ENCODE measurements around the gene CXCR6. TPM values are rescaled to one million over a fixed set of nuclear protein-coding genes. Genes with fewer than 3 reads are reported as not detected.

CXCR6 gene
- total RNA-seq, 1 donor from 2014 or later = not detected

DNA sequence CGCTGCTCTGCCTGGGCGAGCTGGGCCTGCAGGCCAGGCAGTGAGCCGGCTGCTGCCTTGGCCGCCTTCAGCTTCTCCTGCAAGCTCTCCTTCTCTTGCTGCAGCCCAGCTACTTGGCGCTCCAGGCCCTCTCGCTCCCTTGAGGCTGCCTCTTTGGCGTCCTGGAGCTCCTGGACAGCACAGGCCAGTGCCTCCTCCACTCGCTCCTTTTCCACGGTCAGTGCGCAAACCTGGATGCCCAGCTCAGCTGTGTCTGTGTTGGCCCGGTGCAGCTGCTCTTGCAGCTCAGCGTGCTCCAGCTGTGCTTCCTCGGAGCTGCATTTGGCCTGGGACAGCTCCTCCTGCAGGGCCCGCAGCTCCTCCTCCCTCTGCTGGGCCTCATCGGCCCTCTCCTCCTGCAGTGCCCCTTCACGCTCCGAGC lies 23.1 kb downstream of the CXCR6 start:
- DNase-seq (ENCODE audit: extremely low read depth, low read depth, low spot score) = no peak

DNA sequence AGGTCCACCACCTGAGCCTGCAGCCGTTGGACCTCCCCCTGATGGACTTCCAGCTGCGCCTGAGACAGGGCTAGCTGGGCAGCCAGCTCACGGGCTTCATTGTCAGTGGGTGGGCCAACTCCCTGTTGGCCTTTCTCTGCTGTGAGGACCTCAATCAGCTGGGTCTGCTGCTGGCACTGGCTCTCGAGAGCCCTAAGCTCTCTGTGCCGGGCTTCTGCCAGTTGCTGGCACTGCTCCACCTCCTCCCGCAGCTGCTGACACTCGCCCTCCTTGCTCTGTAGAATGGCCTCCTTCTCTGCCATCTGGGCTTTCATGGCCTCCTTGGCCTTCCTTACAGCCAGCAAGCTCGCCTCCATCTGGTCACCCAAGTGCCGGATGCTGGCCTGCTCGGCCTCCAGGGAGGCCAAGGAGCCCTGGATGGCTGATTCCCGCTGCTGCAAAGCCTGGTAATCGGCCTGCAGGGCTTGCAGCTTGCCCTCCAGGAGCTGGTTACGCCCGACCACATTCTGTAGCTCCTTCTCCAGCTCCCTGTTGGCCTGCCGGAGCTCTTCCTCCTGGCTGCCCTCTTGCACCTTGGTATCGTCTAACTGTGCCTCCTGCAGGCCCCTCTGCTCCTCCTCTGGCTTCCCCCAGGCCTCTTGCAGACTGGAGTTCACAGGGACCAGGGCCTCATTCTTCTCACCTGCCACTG lies 23.8 kb downstream of the CXCR6 start:
- DNase-seq (ENCODE audit: extremely low read depth, low read depth, low spot score) = no peak

DNA sequence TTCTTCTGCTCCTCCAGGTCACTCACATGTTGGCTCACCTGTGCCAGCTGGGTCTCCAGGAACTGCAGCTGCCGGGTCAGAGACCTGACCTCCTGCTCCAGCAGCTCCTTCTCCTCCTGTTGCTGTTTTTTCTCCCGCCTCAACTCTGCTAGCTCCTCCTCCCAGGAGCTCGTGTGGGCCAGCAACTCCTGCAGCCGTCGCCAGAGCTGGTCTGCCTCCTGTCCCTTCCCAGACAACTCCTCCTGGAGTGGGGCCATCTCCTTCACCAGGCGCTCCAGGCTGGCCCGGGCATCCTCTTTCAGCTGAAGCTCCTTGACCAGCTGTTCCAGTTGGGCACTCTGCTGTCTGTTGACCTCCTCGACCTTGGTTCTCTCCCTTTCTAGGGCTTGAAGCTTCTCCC lies 24.5 kb downstream of the CXCR6 start:
- DNase-seq (ENCODE audit: extremely low read depth, low read depth, low spot score) = no peak

DNA sequence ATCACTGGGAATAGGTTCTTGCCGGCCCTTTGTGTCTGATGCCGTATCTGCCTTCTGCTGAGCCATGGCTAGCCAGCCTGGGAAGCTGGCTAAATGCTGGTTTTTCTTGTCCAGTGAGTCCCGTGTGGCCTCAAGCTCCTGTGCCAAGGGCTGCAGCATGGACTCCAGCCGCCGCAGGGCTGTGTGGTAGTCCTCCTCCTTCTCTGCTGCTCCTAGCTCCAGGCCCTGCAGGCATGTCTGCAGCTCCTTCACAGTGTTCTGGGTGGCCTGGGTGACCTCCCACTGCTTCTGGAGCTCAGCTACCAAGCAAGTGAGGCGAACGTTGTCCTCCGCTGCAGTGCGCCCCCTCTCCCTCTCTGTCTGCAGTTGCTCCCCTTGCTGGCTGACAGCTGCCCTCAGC lies 24.9 kb downstream of the CXCR6 start:
- DNase-seq (ENCODE audit: extremely low read depth, low read depth, low spot score) = no peak

DNA sequence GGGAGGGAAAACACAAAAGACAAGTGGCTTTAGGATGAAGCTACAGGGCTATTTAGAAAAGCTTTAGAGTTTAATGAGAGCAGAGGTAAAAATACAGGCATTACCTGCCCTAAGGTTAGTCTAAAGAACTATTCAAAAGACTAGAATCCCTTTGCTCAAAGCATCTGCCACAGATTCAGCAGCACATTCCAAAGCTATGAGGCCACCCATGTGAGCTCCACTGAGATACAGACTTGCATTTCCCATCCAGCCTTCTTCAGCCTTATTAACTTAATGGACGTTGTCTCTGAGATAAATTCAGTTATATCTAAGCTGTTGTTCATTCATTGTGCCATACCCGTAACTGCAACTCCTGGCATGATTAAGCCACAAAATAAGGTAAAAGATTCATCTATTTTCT lies 25.4 kb downstream of the CXCR6 start:
- no peak for DNase-seq (ENCODE audit: extremely low read depth, low read depth, low spot score)

DNA sequence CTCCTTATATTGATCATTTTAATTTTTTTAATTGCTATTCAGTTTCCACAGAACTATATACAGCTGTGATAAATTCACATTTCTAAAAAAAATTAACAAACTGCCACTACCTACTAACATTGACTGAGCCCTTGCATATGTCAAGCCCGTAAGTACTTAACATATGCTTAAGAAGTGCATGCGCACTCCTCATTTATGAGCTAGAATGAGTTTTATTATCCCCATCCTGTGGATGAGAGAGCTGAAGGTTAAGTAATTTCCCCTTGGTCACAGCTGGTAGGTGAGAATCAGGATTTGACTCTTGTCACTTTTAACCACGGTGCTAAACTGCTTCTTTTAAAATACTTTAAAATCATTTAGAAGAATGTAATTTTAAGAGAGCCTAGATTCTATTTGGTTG lies 25.9 kb downstream of the CXCR6 start:
- DNase-seq (ENCODE audit: extremely low read depth, low read depth, low spot score) = no peak

DNA sequence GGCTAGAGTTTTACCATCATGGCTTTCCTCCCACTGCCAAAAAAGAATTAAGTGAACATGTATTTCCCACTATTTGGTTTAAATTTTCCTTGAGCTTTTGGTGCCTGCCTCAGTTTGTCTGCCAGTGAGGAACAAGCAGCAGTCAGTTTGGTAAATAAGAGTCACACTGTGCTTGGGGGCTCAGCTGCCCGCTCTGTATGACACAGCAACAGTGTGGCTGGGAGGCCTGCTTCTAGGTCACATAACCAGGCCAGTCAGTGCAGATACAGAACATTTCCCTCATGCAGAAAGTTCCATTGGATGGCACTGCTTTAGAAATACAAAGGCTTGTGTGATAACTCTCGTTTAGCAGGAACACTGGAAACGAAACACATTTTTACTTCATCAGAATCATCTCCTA lies 26.7 kb downstream of the CXCR6 start:
- DNase-seq (ENCODE audit: extremely low read depth, low read depth, low spot score) = no peak

DNA sequence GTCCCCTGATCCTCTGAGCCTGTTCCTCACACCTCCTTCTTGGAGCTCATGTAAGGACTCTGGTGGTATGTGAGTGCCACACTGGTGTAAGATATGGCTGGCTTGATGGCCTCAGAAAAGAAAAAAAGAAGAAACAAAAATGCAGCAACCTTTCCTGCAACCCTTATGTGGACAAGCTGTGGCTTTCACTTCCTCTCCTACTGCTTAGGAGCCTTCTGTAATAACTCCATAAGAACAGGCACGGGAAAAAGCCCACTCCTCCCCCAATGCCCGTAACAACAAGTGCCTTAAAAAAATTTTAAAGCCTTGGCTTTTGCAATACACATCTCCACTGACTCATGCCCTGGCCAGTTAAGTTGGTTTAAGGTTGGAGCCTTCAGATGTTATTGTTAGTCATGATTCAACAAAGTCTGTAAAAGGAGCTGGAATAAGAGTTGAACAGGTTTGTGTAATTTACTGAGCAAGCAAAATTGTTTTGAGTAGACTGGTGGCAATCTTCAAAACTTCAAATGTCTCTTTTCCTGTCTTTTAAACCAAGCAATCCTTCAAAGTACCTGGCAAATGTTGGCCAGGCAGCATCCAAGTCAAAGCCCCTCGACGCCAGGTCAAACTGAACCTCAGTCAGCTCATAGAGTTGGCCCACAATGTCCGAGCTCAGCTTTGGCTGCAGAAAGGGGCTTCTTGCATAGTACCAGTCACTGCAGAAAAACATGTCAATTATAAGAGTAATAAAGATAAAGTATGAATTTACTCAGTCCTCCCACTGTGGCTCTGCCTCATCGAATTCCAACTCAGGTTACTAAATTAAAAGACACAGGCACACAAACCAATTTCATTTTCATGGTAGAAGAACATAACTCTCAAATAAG lies 29.5 kb downstream of the CXCR6 start:
- no peak for DNase-seq (ENCODE audit: extremely low read depth, low read depth, low spot score)

DNA sequence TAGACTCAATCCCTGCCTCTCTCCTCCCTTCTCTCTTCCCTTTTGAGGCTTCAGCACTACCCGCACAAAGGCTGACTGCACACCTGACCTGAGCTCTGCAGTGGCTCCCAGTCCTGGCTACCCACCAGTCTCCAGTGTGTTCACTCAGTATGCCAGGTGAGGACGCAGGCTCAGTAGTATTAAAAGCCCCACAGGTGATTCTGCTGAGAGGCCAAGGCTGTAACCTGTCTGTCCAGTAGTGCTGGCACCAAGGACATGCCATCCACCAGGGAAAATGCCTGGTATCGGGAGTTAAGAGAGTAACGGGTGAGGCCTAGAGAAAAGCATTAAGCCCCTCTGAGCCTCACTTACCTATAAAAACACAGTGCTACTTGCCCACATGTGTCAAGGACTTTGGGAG lies 31.4 kb downstream of the CXCR6 start:
- DNase-seq (ENCODE audit: extremely low read depth, low read depth, low spot score) = no peak

DNA sequence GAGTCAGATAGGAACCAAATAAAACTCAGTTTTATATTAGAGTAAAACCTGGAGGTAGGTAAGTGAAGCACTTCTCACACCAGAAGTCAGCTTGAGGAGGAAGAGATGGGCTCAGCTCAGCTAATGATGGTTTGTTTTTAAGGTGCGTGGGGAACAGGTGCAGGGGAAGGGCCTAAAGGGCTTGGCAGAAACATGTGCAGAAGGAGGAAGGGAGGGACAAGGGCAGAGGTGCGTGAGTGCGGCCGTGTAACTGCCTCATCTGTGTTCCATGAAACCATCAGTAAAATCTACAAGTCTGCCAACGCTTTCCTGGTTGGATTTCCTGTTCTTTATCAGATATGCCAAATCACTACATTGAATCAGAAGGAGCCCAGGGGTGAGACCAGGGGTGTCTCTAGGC lies 32.4 kb downstream of the CXCR6 start:
- DNase-seq (ENCODE audit: extremely low read depth, low read depth, low spot score) = no peak

DNA sequence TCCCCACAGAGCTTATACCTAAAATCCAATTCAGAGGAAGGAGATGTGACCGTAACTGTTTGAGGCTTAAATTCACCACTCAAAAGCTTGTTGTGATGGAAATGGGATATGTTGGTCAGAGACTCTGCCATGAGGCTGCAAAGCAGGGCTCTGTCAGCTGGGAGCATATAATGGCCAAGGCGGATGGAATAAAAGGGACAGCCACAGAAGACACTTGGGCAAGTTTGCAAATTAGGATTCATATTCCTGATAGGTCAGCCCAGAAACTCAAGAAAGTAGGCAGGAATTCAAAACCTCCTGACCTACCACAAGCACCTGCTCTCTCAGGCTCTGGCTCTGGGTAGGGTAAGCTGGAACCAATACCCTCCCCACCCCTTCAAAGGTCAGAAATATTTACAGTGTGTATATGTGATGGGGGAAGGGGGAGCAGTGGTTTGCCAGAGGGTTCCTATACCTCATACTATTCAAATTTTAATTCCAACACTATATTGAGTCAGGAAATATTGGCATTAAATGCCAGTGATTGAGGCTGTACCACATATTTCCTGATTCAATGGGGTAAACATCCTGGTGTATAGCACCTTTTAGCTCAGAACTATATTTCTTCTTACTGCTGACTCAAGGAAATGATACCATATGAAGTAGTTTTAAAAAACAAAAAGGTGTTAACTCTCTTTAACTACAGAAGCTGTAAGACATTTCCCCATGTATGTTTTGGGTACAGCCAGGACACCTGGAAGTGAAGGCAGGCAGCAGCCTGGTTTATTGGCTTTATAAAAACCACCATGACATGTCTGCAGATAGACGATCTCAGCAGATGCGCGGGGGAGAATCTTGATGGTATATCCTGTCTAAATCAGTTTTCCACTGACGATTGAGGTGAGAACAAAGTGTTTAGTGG lies 33.2 kb downstream of the CXCR6 start:
- DNase-seq (ENCODE audit: extremely low read depth, low read depth, low spot score) = no peak

DNA sequence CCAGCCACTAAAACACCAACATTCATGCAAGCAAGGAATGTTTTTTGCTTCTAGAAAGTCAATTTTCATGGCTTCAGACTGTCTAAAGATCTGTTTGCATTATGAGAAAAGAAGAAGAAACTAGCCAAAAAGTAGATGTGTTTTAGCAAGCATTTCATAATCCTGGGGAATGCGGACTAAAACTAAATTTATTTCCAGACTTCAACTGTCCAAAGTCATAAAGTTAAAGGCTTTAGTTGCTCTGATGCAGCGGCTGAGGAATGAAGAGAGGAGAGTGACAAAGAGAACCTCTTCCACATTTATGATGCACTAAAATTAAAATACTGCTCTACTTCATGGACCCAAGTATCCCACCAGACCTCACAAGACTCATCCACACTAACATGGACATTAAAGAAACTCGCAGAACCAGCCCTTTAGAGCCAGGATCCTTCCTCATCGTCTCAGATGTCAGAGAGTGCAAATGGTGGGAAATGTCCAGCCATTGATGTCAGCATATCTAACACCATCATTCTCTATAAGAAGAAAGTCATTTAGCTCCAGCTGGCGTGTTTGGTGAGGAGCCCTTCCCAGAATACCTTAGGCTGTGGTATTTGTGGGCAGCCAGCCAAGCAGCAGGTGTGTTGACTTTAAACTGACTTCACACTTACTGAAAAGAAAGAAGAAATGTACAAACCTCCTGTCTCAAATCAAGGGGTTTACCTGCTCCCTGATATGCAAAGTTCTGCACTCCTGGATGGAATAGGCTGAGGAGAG lies 34.9 kb downstream of the CXCR6 start:
- no peak for DNase-seq (ENCODE audit: extremely low read depth, low read depth, low spot score)

DNA sequence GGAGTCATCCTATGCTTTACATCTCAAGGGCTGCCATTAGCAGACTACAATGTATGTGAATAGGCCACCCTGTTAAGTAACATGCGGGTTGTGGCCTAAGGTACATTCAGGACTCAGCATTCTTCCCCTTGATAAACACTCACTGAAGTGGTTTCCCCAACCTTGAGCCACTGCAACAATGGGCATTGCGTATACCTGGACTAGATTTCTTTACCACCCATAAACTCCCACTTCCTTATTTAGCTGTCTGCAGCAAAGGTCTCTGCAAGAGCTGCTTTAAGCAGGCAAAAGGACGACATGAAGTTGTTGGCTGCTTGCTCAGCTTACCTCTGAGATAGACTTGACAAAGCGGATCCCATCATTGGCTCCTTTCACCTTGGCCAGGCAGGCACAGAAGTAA lies 36.1 kb downstream of the CXCR6 start:
- no peak for DNase-seq (ENCODE audit: extremely low read depth, low read depth, low spot score)

DNA sequence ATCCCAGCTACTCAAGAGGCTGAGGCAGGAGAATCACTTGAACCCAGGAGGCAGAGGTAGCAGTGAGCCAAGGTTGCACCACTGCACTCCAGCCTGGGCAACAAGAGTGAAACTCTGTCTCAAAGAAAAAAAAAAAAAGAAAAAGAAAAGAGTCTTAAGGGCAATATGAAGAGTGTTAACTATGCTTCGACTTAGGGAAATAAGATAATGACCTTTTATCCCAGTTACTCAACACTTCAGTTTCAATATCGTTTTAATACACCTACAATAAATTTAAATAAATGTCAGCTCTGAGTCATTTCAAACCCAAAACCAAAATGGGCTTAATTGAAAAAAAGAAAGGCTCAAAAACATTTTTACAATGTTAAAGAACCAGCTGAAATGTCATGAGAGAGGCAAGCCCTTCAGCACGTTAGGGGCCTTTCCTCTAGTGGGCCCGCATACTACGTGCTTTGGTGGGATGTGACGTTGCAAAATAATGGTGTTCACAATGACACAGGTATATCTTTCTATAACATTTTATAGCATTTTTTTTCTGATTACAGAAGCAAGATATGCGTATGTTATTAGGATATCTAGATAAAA lies 37.1 kb downstream of the CXCR6 start:
- DNase-seq (ENCODE audit: extremely low read depth, low read depth, low spot score) = no peak

DNA sequence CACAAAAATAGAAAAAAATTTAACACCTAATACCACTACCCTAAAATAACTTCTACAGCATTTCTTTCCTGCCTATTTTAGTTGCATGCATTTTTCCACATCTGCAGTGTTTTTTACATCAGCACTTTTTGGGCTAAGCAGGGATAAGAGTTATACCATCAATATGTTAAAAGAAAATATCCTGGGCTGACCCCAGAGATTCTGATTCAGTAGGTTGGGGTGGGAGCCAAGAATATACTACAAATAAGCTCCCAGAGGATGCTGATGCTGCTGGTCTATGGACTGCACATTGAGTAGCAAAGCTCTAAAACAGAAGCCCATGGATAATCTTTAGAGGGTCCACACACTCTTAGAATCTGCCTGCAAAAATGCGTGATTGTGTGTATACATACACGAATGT lies 37.6 kb downstream of the CXCR6 start:
- DNase-seq (ENCODE audit: extremely low read depth, low read depth, low spot score) = no peak

DNA sequence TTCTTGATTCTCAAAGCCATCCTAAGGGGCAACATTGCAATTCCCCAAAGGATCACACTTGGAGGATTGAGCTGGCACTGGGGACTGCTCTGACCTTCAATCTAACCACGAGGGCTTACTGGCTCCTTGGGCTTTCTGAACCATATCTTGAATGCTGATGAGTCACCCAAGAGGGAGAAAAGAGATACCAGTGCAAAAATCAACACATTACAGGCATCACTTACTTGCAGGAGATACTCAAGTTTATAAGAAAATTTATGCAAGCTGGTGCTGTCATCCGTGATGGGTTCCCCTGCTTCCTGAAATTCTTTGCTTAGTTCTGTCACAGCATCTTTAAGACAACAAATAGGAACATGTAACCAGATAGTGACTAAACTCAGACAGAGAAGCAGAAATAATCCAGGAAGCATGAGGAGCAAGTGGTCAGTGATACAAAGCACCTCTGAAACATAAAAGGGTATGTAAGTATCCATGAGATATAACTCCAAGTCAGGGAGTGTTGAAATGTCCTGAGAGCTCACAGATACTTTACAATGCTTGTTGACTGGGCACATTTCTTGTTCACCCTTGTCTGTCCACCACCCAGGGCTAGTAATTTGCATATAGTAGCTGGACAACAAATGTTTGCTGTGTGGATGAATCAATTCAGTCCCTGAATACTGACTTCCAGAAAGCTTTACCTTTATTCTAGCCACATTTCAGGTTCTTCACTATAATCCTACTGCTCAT lies 38.2 kb downstream of the CXCR6 start:
- no peak for DNase-seq (ENCODE audit: extremely low read depth, low read depth, low spot score)

DNA sequence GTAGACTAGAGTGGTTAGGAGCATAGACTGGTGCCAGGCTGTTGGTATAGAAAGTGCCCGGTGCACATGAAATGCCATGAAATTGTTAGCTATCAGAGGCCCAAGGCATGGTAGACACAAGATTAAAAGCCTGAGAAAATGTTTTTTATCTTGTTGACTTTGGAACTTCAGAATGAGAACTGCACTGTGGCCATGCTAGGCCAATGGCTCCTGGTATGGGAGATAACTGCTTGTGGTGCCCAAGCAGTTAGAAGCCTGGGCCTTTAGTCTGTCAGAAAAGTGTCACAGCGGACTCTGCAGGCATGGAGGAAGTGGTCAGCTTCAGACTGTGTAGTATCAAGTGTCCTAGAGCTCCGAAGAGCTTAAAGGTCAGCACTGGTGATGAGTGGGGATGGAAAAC lies 40.5 kb downstream of the CXCR6 start:
- DNase-seq (ENCODE audit: extremely low read depth, low read depth, low spot score) = no peak

DNA sequence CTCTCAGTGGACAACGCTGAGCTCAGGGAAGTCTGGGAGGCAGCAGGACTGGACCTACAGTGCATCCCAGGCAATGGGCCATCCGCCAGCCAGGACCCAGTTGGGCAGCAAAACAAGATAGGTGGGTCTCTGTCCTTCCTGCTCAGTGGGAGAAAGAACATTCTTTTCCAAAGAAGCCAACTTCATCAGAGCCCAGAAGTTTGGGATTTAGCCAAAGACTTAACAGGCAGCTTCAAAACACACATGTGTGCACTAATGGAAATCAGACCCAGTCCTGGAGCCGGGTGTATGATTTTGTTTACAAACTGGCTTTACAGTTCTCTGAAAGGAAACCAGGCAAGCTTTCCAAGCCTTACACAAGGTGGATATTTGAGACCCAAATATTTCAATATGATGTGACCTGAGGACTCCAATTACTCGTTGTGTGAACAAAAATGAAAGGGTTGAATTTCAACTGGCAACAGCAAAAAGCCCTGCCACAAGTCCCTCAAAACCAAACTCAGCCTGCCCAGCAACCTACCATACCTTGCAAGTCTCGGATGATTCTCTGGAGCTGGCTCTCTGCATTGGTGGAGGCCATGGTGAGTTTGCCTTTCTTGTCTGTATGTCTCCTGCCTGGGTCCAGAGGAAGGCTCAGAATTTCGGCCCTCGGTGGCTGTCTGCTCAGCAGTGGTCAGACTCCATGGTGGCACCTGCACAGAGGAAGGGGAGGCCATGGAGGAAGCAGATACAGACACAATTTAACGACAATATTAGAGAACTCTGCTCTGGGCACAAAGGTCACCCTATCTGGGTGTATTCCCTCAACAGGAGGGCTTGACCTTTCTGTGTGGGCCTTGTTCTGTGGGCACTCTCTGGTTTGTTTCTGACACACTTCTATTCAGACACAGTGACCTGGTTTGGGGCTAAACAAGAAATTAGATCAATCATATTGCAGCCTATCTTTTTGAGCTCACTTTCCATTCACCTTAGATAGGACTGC lies 41.4 kb downstream of the CXCR6 start:
- DNase-seq (ENCODE audit: extremely low read depth, low read depth, low spot score) = no peak

Measured in glomerular endothelial cell (primary cell).